ENCODE results near the gene TINAG. TPM values are rescaled to one million over a fixed set of nuclear protein-coding genes. Genes with fewer than 3 reads are reported as not detected.

Gene TINAG
- polyA plus RNA-seq, 6 donors from 2014 or later: not detected

GRCh38 chr6:54335871-54336270 lies 27.6 kb downstream of the TINAG start:
- Mint-ChIP-seq H3K4me1 (no peaks in the 10 kb centered on the region), H3K27ac (no peak overlapping the region), H3K9me3 (peaks cover 0 to 23% (median 14%) of the 10 kb centered on the region in 7 donors), H3K27me3 (no peaks in the 10 kb centered on the region), H3K36me3 (no peaks in the 10 kb centered on the region), H3K4me3 (no peak overlapping the region)
- DNase-seq (no peak), ATAC-seq (ENCODE audit: low read depth in 2 of 2) (no peak)

- DNase-seq (no peak), ATAC-seq (ENCODE audit: low read depth in 2 of 2) (no peak)
- Mint-ChIP-seq H3K27me3 (no peaks in the 10 kb centered on the region), H3K4me1 (no peaks in the 10 kb centered on the region), H3K9me3 (peaks cover 0 to 11% (median 2%) of the 10 kb centered on the region in 7 donors), H3K4me3 (no peak overlapping the region), H3K27ac (no peak overlapping the region), H3K36me3 (no peaks in the 10 kb centered on the region)
These were observed 45.7 kb downstream of the TINAG start for GRCh38 chr6:54353975-54354374.

GRCh38 chr6:54354608-54355007 lies 46.4 kb downstream of the TINAG start:
- no peak overlapping the region for H3K4me3 Mint-ChIP-seq
- no peaks in the 10 kb centered on the region for H3K27me3 Mint-ChIP-seq
- H3K36me3 Mint-ChIP-seq: no peaks in the 10 kb centered on the region
- H3K27ac Mint-ChIP-seq: no peak overlapping the region
- no peaks in the 10 kb centered on the region for H3K4me1 Mint-ChIP-seq
- peaks cover 0 to 11% (median 2%) of the 10 kb centered on the region in 7 donors for H3K9me3 Mint-ChIP-seq
- no peak for ATAC-seq (ENCODE audit: low read depth in 2 of 2)
- DNase-seq: no peak

- H3K27me3 Mint-ChIP-seq: no peaks in the 10 kb centered on the region
- H3K9me3 Mint-ChIP-seq: peaks cover 0 to 11% (median 2%) of the 10 kb centered on the region in 7 donors
- no peak for ATAC-seq (ENCODE audit: low read depth in 2 of 2)
These were observed 48.9 kb downstream of the TINAG start for GRCh38 chr6:54357141-54357540.

GRCh38 chr6:54361188-54361587 lies 52.9 kb downstream of the TINAG start:
- no peaks in the 10 kb centered on the region for H3K27me3 Mint-ChIP-seq
- H3K4me3 Mint-ChIP-seq: no peak overlapping the region
- peak overlapping the region in 1 of 6 donors; percentile 44 for H3K27ac Mint-ChIP-seq
- no peak for DNase-seq
- peaks cover 0 to 11% (median 2%) of the 10 kb centered on the region in 7 donors for H3K9me3 Mint-ChIP-seq
- no peaks in the 10 kb centered on the region for H3K36me3 Mint-ChIP-seq
- no peak for ATAC-seq (ENCODE audit: low read depth in 2 of 2)
- H3K4me1 Mint-ChIP-seq: no peaks in the 10 kb centered on the region

More at GRCh38 chr6:54357141-54357540, 48.9 kb downstream of the TINAG start:
- H3K36me3 Mint-ChIP-seq: no peaks in the 10 kb centered on the region
- DNase-seq: no peak
- no peaks in the 10 kb centered on the region for H3K4me1 Mint-ChIP-seq
- no peak overlapping the region for H3K27ac Mint-ChIP-seq
- H3K4me3 Mint-ChIP-seq: no peak overlapping the region

- Mint-ChIP-seq H3K4me3 (no peak overlapping the region), H3K36me3 (no peaks in the 10 kb centered on the region), H3K4me1 (no peaks in the 10 kb centered on the region), H3K27ac (no peak overlapping the region), H3K27me3 (no peaks in the 10 kb centered on the region), H3K9me3 (peaks cover 0 to 11% (median 2%) of the 10 kb centered on the region in 7 donors)
- ATAC-seq (ENCODE audit: low read depth in 2 of 2) (no peak), DNase-seq (no peak)
These were observed 53.5 kb downstream of the TINAG start for GRCh38 chr6:54361734-54362133.

- peaks cover 0 to 4% (median 0%) of the 10 kb centered on the region in 7 donors for H3K9me3 Mint-ChIP-seq
- no peak overlapping the region for H3K4me3 Mint-ChIP-seq
- no peaks in the 10 kb centered on the region for H3K36me3 Mint-ChIP-seq
- no peak overlapping the region for H3K27ac Mint-ChIP-seq
- ATAC-seq (ENCODE audit: low read depth in 2 of 2) (no peak), DNase-seq (no peak)
- H3K4me1 Mint-ChIP-seq: no peaks in the 10 kb centered on the region
- no peaks in the 10 kb centered on the region for H3K27me3 Mint-ChIP-seq
These were observed 58.6 kb downstream of the TINAG start for GRCh38 chr6:54366667-54367327.

GRCh38 chr6:54377776-54378175 lies 69.5 kb downstream of the TINAG start:
- H3K4me3 Mint-ChIP-seq: no peak overlapping the region
- no peaks in the 10 kb centered on the region for H3K4me1 Mint-ChIP-seq
- peaks cover 0 to 6% (median 2%) of the 10 kb centered on the region in 7 donors for H3K9me3 Mint-ChIP-seq
- no peaks in the 10 kb centered on the region for H3K27me3 Mint-ChIP-seq
- DNase-seq: no peak
- no peak overlapping the region for H3K27ac Mint-ChIP-seq
- no peak for ATAC-seq (ENCODE audit: low read depth in 2 of 2)
- no peaks in the 10 kb centered on the region for H3K36me3 Mint-ChIP-seq

- Mint-ChIP-seq H3K27me3 (no peaks in the 10 kb centered on the region), H3K27ac (no peak overlapping the region), H3K9me3 (peaks cover 0 to 9% (median 2%) of the 10 kb centered on the region in 7 donors), H3K36me3 (no peaks in the 10 kb centered on the region), H3K4me3 (no peak overlapping the region), H3K4me1 (no peaks in the 10 kb centered on the region)
- ATAC-seq (ENCODE audit: low read depth in 2 of 2) (no peak), DNase-seq (no peak)
These were observed 78.1 kb downstream of the TINAG start for GRCh38 chr6:54386295-54386694.

GRCh38 chr6:54390362-54390761 lies 82.1 kb downstream of the TINAG start:
- H3K27ac Mint-ChIP-seq: no peak overlapping the region
- H3K36me3 Mint-ChIP-seq: no peaks in the 10 kb centered on the region
- H3K27me3 Mint-ChIP-seq: no peaks in the 10 kb centered on the region
- H3K4me3 Mint-ChIP-seq: no peak overlapping the region
- ATAC-seq (ENCODE audit: low read depth in 2 of 2) (no peak), DNase-seq (no peak)
- no peaks in the 10 kb centered on the region for H3K4me1 Mint-ChIP-seq
- peaks cover 0 to 19% (median 7%) of the 10 kb centered on the region in 7 donors for H3K9me3 Mint-ChIP-seq

- no peak overlapping the region for H3K4me3 Mint-ChIP-seq
- H3K9me3 Mint-ChIP-seq: peaks cover 0 to 19% (median 6%) of the 10 kb centered on the region in 7 donors
- no peak overlapping the region for H3K27ac Mint-ChIP-seq
- no peak for ATAC-seq (ENCODE audit: low read depth in 2 of 2)
- H3K4me1 Mint-ChIP-seq: no peaks in the 10 kb centered on the region
- H3K36me3 Mint-ChIP-seq: no peaks in the 10 kb centered on the region
- no peaks in the 10 kb centered on the region for H3K27me3 Mint-ChIP-seq
- no peak for DNase-seq
These were observed 83.3 kb downstream of the TINAG start for GRCh38 chr6:54391577-54391976.

- Mint-ChIP-seq H3K27me3 (no peaks in the 10 kb centered on the region), H3K27ac (no peak overlapping the region), H3K36me3 (no peaks in the 10 kb centered on the region), H3K4me3 (no peak overlapping the region), H3K9me3 (peaks cover 0 to 9% (median 2%) of the 10 kb centered on the region in 7 donors), H3K4me1 (no peaks in the 10 kb centered on the region)
- ATAC-seq (ENCODE audit: low read depth in 2 of 2): no peak
- no peak for DNase-seq
These were observed 94.9 kb downstream of the TINAG start for GRCh38 chr6:54403096-54403495.

GRCh38 chr6:54404791-54405190 lies 96.5 kb downstream of the TINAG start:
- Mint-ChIP-seq H3K27me3 (no peaks in the 10 kb centered on the region), H3K9me3 (peaks cover 0 to 9% (median 4%) of the 10 kb centered on the region in 7 donors), H3K4me1 (no peaks in the 10 kb centered on the region), H3K36me3 (no peaks in the 10 kb centered on the region), H3K4me3 (no peak overlapping the region), H3K27ac (no peak overlapping the region)
- no peak for ATAC-seq (ENCODE audit: low read depth in 2 of 2)
- no peak for DNase-seq

GRCh38 chr6:54411767-54412166 lies 103.5 kb downstream of the TINAG start:
- H3K4me1 Mint-ChIP-seq: no peaks in the 10 kb centered on the region
- H3K27ac Mint-ChIP-seq: no peak overlapping the region
- no peaks in the 10 kb centered on the region for H3K36me3 Mint-ChIP-seq
- no peaks in the 10 kb centered on the region for H3K27me3 Mint-ChIP-seq
- DNase-seq (no peak), ATAC-seq (ENCODE audit: low read depth in 2 of 2) (no peak)
- H3K4me3 Mint-ChIP-seq: peak overlapping the region in 1 of 8 donors; percentile 29
- H3K9me3 Mint-ChIP-seq: peaks cover 0 to 10% (median under 1%) of the 10 kb centered on the region in 7 donors
